HG02763 (cell line): ENCODE measurements around the gene PARP3.
"Not testable (repeated sequence)": the region's sequence is repeated elsewhere in the genome, so short reads cannot be mapped to it uniquely, and the experiment has no call there.

Experiments used
- ATAC-seq: cut with Tn5 transposase; IDR thresholded peaks from one replicate; pipeline ENCODE4 v1.9.1; 2021; ENCODE audit warnings: mild to moderate bottlenecking, moderate library complexity; ENCODE audit not compliant: unreplicated experiment

PARP3 gene

DNA sequence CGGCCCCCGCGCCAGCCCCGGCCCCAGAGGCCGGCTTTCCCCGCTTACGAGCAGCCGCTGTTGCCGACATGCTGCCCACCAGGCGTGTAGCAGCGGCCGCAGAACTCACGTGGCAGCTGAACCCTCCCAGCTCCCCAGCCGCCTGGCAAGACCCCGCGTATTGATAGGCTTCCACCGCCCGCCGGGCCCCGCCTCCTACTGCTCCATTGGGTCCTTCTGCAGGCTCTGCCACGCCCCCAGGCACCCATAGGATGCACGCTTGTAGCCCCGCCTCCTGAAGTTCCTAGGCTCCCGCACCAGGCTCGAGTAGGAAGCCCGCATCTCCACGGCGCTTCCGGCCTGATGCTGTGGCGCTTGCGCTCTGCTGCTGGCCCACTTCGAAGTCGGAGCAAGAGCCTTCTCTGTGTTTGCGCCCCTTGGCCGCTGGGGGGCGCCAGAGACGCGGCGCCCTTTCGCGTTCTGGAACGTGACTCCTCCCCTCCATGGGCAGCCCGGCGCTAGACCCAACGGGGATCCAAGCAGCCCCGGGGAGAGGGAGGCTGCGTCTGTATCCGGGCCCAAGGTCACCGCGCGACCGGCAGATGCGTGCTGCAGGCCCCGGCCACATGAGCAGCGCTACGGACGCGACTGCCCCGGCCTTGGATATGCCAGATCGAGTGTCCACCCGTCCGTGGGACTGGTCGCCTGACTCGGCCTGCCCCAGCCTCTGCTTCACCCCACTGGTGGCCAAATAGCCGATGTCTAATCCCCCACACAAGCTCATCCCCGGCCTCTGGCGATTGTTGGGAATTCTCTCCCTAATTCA, at the start of gene PARP3, which contains the start of gene RRP9:
Gene PARP3 (plus strand): TSS at position 566 of the 805 bp plus-strand sequence. CDS start 993 bp downstream, outside the sequence.
Gene RRP9 (minus strand): TSS at position 107 of the 805 bp plus-strand sequence. CDS start 37 bp downstream, at position 70.
- ATAC-seq, result peak; percentile 87

- ATAC-seq, result no peak
Observed at GRCh38 chr3:51894391-51894790, 47.8 kb upstream of the PARP3 start.

- no peak for ATAC-seq
Observed at GRCh38 chr3:51894939-51895338, 47.2 kb upstream of the PARP3 start.

DNA sequence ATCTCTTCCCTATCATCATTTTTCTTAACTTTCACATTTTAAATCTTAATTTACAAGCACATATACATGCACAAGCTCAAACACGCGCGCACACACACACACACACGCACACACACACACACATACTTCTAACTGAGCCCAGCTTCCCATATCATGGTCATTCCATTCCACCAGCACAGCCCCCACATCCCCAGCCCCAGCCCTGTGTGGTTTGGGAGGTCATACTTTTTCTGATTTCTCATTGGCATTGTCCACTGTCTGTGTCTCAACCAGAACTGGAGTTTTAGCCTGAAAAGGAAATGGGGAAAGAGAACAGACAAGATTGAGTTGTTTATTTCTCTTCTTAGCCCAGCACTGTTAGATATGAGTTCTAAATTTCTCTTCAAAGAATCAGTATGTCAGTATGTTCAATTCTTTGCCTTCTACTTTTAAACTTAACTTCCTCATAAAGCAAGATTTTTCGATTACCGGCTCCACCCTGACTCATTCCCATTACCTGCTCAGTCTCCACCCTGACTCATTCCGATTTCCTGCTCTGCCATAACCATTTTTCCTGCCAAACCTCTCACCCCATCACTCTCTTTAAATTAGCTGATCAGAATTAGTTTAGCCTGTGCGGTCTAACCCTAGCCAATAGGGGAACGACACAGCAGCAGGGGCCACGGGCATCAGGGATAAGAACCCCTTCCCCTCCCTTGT, 45.4 kb upstream of the PARP3 start:
- no peak for ATAC-seq

- no peak for ATAC-seq
Observed at GRCh38 chr3:51897391-51897790, 44.8 kb upstream of the PARP3 start.

- not testable (repeated sequence) for ATAC-seq
Observed at GRCh38 chr3:51900043-51900442, 42.1 kb upstream of the PARP3 start.

DNA sequence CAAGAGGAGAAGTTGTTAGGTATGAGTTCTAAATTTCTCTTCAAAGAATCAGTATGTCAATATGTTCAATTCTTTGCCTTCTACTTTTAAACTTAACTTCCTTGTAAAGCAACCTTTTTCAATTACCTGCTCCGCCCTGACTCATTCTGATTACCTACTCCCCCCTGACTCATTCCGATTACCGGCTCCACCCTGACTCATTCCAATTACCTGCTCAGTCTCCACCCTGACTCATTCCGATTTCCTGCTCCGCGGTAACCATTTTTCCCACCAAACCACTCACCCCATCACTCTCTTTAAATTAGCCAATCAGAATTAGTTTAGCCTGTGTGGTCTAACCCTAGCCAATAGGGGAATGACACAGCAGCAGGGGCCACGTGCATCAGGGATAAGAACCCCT, 39.8 kb upstream of the PARP3 start:
- not testable (repeated sequence) for ATAC-seq

DNA sequence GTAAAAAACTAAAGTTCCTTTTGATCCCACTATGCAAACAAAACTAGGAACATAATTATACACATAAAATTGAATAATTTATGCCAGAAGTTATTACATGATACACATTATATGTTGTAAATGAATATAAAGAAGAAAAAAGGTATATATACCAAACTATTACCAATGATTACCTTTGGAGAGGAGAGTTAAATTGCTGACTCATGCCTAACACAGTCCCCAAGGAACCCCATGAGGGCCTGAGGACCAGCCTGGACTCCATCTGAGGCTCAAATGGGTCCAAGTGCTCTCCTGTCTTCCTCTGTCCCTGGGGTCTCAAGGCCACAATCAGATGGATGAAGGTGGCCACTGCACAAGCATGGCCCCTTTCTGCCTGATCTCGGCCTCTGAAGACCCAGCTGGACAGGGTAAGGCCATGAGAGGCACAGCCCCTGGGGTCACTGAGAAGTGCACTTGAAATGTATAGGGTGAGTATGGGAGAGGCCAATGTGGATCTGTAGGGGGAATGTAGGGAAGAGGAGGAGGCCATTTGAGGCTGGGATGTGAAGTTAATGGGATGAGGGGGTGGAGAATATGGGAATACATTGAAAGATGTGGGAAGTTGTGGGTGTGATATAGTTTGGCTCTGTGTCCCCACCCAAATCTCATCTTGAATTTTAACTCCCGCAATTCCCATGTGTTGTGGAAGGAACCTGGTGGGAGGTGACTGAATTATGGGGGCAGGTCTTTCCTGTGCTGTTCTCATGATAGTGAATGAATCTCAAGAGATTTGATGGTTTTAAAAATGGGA, 37.9 kb upstream of the PARP3 start:
- no peak for ATAC-seq

DNA sequence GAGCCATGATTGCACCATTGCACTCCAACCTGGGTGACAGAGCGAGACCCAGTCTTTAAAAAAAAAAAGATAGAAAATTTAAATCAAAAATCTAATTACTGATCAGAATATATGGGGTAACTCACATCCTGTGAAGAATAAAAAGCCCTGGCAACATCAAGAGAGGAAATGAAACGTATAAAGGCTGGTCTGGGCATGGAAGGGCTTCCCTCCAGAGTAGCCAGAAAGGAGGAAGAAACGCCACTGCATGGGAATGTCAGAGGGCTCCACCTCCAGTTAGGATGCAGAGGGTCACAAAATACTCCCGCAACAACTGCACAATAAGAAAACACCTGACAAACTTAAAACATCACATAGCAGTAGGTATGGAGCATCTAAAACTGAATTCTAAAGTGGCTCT, 34.1 kb upstream of the PARP3 start:
- no peak for ATAC-seq

DNA sequence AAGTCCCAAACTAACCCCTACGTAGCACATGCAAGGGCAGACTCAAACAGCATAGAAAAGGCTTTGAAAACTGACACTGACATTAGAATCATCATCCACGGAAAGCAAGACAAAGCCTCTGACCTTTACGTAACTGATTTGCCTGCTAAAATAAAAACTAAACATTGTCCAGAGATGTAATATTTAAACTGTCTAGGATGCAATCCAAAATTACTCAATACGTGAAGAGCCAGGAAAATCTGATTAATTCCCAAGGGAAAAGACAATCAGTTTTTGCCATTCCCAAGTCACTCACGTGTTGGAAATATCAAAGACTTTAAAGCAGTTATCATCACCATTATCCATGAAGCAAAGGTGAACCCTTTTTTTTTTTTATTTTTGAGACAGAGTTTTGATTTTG, 25.7 kb upstream of the PARP3 start:
- ATAC-seq, result no peak

GRCh38 chr3:51921081-51921578, 21.0 kb upstream of the PARP3 start:
- no peak for ATAC-seq

- no peak for ATAC-seq
Observed at GRCh38 chr3:51927061-51927977, 14.8 kb upstream of the PARP3 start.

- ATAC-seq, result no peak
Observed at GRCh38 chr3:51928438-51928837, 13.7 kb upstream of the PARP3 start.

DNA sequence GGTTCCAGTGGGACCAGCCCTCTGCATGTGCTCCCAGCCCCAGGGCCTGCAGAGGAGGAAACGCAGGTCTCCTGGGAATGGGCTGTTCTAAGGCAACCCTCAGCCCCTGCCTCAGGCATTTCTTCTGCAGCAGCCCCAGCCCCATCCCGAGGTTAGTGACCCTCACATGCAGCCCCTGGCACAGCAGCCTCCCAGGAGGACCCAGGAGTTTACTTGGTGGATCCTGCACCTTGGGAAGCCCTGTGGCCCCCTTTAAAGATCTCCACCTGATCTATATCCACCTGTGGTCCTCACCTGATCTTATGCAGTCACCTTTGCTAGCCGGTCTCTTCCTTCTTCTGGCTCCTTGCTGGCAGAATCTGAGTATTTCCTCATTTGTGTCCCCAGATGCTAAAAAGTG, 13.2 kb upstream of the PARP3 start:
- not testable (repeated sequence) for ATAC-seq

GRCh38 chr3:51929420-51930003, 12.7 kb upstream of the PARP3 start:
- no peak for ATAC-seq

GRCh38 chr3:51930439-51930838, 11.7 kb upstream of the PARP3 start:
- ATAC-seq, result no peak

GRCh38 chr3:51931756-51932155, 10.4 kb upstream of the PARP3 start:
- no peak for ATAC-seq

DNA sequence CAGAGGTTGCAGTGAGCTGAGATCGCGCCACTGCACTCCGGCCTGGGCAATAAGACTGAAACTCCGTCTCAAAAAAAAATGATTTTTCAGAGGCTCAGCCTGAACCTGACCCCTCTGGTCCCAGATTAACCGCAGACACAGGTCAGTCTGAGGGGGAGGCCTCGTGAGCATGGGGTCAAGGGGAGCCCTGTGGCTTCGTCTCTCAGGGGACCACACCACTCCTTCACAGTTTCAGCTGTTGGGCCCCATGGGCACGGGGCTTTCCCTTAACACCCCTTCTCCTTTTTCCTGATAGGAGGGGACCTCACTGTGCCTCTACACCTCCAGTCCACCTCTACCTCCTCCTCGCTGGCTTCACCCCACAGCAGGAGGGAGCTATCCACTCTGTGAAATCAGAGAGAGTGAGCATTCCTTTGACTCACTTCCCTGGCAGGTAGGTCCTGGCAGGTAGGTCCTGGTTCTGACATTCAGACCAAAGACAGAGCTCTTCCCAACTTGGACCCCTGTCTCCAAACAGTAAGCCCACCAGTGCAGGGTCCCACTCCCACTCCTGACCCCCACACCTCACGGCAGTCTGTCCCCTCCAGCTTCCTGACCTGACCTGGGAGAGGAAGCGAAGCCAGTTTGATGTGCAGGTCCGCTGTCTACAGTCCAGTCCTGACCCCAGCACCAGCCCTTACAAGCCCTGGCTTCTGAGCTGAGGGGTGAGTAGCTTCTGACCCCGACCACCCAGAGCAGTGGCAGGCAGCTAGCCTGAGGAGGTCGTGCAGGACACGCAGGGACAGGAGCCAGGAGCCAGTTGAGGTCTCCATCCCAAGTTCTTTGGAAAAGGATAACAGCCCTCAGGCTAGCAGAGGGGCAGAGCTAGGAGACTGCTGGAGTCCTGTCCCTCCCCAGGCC, 9.4 kb upstream of the PARP3 start:
- no peak for ATAC-seq
